OCI-LY3 (cell line): ENCODE measurements around the gene CYP2C8.

Experiments used
- CTCF ChIP-seq: fragments of 200-600, 300-600 bp; sonication (generic); IDR thresholded peaks from 2 replicates; pipeline ENCODE4 v1.5.1; 2014; ENCODE audit warnings: antibody characterized with exemption, low read length, low read depth
- EZH2phosphoT487 ChIP-seq: fragments of 200-600 bp; shearing (Covaris generic); IDR thresholded peaks from 2 replicates; pipeline ENCODE4 v1.6.1; 2018; ENCODE audit warnings: antibody characterized with exemption, mixed run types, low read depth

DNA sequence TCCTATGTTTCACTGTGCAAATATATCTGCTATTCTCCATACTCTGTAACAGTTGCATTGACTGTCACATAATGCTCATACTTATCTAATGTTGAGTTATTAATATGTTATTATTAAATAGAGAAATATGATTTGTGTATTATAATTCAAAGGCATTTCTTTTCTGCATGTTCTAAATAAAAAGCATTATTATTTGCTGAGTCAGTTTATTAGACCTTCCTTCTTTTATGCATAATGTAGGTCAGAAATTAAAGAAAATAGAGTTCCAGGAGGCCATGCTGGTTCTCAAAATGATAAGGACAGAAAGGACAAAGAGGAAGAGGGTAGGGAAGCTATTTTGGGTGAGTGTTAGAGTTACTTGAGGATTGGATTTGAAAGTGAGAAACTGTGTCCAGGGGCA is 80.1 kb downstream of the CYP2C8 start:
- TF ChIP-seq CTCF (no peak), EZH2phosphoT487 (no peak)
